ENCODE data around the gene UBE4B. TPM values are rescaled to one million over a fixed set of nuclear protein-coding genes. Genes with fewer than 3 reads are reported as not detected.
A peak's percentile ranks its signal among the peaks of the same experiment; 100 is the strongest.
"Not testable (repeated sequence)": the region's sequence is repeated elsewhere in the genome, so short reads cannot be mapped to it uniquely, and the experiment has no call there.

UBE4B gene
- total RNA-seq, 1 donor from 2014 or later: 63.7 TPM

DNA sequence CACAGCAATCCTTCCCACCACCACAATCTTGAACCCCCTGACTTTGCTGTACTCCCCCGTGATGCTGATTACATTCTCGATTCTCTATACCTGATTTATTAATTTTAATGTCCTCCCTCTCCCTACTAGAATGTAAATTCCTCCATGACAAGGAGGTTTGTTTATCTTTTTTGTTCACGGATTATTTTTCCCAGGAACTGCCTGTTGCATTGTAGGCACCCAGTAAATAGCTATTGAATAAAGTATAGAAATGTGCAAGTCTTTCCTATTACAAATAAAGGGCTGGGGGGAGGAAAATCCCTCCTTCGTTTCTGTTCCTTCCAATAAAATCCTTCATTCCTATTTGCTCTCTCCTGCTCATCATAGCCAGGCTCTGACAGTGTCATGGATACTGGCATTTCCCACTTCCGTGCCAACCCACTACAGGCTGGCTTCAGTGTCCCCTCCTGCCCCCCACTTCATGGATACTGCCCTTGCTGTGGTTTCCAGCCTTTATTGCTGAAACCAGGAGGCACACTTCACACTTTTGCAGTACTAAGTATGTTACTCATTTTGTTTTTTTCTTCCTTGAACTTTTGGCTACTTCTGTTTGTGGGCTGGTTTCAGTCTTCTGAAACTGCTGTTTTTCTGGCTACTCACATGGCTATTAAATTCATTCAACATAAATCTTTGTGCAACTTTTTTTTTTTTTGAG is 185.1 kb downstream of the UBE4B start:
- no peak for DNase-seq (ENCODE audit: low spot score in 2 of 2, unreplicated experiment in 2 of 2)
- TF ChIP-seq, protein P1, sequence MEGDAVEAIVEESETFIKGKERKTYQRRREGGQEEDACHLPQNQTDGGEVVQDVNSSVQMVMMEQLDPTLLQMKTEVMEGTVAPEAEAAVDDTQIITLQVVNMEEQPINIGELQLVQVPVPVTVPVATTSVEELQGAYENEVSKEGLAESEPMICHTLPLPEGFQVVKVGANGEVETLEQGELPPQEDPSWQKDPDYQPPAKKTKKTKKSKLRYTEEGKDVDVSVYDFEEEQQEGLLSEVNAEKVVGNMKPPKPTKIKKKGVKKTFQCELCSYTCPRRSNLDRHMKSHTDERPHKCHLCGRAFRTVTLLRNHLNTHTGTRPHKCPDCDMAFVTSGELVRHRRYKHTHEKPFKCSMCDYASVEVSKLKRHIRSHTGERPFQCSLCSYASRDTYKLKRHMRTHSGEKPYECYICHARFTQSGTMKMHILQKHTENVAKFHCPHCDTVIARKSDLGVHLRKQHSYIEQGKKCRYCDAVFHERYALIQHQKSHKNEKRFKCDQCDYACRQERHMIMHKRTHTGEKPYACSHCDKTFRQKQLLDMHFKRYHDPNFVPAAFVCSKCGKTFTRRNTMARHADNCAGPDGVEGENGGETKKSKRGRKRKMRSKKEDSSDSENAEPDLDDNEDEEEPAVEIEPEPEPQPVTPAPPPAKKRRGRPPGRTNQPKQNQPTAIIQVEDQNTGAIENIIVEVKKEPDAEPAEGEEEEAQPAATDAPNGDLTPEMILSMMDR (IDR thresholded peaks at IDR 0.05; ENCODE audit: unreplicated experiment): no peak
- Mint-ChIP-seq H3K27me3 (ENCODE audit: low read depth) (no peaks in the 10 kb centered on the region), H3K4me3 (no peak overlapping the region), H3K9me3 (no peaks in the 10 kb centered on the region), H3K36me3 (no peaks in the 10 kb centered on the region), H3K4me1 (peaks cover 30% of the 10 kb centered on the region), H3K27ac (peak overlapping the region; percentile 78)

DNA sequence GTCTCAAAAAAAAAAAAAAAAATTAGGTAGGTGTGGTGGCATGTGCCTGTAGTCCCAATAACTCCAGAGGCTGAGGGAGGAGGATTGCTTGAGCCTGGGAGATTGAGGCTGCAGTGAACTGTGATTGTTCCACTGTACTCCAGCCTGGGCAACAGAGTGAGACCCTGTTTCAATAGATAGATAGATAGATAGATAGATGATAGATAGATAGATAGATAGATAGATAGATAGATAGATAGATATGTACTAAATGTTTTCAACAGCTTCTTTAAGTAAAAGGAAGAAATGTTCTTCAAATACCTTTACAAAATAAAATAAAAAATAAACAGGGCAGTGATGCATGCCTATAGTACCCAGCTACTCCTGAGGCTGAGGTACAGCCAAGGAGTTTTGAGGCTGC is 187.4 kb downstream of the UBE4B start:
- TF ChIP-seq, protein P1 (IDR thresholded peaks at IDR 0.05; ENCODE audit: unreplicated experiment): no peak
- Mint-ChIP-seq H3K9me3 (no peaks in the 10 kb centered on the region), H3K4me1 (peaks cover 19% of the 10 kb centered on the region), H3K4me3 (no peak overlapping the region), H3K36me3 (peaks cover 3% of the 10 kb centered on the region), H3K27ac (no peak overlapping the region), H3K27me3 (ENCODE audit: low read depth) (no peaks in the 10 kb centered on the region)
- DNase-seq (ENCODE audit: low spot score in 2 of 2, unreplicated experiment in 2 of 2): no peak

DNA sequence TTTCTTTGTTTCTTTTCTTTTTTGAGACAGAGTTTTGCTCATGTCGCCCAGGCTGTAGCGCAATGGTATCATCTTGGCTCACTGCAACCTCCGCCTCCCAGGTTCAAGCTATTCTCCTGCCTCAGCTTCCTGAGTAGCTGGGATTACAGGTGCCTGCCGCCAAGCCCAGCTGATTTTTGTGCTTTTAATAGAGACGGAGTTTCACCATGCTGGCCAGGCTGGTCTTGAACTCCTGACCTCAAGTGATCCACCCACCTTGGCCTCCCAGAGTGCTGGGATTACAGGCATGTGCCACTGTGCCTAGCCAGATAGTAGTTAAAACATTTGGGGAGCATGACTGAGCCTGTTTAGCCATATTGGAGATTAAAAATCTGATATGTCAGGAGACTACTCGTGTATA is 187.9 kb downstream of the UBE4B start:
- not testable (repeated sequence) for H3K4me3 Mint-ChIP-seq; DNase-seq (ENCODE audit: low spot score in 2 of 2, unreplicated experiment in 2 of 2)

DNA sequence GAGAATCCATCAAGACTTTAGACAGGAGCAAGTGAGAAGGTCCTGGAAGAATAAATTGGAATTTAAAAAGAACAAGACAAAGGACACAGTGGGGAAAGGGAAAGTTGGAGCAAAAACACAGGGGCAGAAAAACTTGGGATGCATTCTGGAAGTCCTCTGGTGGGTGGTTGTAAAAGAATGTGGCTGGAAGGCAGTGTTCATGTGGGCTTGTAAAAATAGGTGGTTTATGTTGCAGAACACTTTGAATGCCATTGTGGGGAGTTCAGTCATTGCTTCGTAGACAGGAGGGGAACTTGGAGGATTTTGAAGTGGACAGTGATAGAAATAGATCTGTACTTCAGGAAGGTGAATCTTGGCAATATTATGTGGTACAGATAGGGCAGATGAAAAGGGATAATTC is 192.8 kb downstream of the UBE4B start:
- Mint-ChIP-seq H3K27me3 (ENCODE audit: low read depth) (no peaks in the 10 kb centered on the region), H3K36me3 (peaks cover 6% of the 10 kb centered on the region), H3K4me1 (peaks cover 8% of the 10 kb centered on the region), H3K9me3 (peaks cover 4% of the 10 kb centered on the region), H3K27ac (no peak overlapping the region), H3K4me3 (no peak overlapping the region)
- TF ChIP-seq, protein P1 (IDR thresholded peaks at IDR 0.05; ENCODE audit: unreplicated experiment): no peak
- DNase-seq (ENCODE audit: low spot score in 2 of 2, unreplicated experiment in 2 of 2): no peak

More for the DNA sequence above, 187.9 kb downstream of the UBE4B start:
- not testable (repeated sequence) for H3K9me3 Mint-ChIP-seq; H3K27me3 Mint-ChIP-seq (ENCODE audit: low read depth); H3K27ac Mint-ChIP-seq; H3K36me3 Mint-ChIP-seq
- H3K4me1 Mint-ChIP-seq: peaks cover 19% of the 10 kb centered on the region

DNA sequence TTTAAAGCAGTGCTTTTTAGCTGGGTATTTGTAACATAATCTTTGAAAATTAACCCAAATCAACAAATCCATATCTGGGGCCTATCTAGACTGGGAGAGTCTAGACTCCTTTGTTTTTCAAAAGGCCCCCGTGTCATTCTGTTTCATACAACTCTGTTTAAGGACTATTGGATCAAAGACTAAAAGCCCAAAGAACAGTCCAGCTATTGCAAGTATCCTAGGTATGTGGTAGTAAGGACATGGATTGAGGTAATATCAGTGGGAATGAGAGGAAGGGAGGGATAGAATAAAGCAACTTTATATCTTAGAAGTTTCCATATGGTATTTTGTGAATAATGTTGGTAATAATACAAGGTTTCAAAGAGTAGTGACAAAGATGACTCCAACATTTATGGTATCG is 195.8 kb downstream of the UBE4B start:
- no peaks in the 10 kb centered on the region for H3K27me3 Mint-ChIP-seq (ENCODE audit: low read depth)
- peaks cover 16% of the 10 kb centered on the region for H3K4me1 Mint-ChIP-seq
- no peak for DNase-seq (ENCODE audit: low spot score in 2 of 2, unreplicated experiment in 2 of 2)
- H3K4me3 Mint-ChIP-seq: no peak overlapping the region
- H3K36me3 Mint-ChIP-seq: peaks cover 3% of the 10 kb centered on the region
- H3K27ac Mint-ChIP-seq: peak overlapping the region; percentile 12
- H3K9me3 Mint-ChIP-seq: peaks cover 4% of the 10 kb centered on the region
- TF ChIP-seq, protein P1 (IDR thresholded peaks at IDR 0.05; ENCODE audit: unreplicated experiment): no peak

DNA sequence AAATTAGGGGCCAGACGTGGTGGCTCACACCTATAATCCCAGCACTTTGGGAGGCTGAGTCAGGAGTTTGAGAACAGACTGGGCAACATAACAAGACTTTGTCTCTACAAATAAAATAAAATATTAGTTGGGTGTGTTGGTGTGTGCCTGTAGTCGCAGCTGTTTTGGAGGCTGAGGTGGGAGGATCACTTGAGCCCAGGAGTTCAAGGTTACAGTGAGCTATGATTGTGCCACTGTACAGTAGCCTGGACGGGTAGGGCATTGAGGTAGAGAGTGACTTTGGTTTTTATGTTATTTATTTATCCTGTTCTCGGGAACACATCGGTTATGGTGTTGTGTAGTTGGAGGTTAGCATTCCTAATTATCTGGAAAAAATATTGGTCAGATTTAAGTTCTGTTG is 197.1 kb downstream of the UBE4B start:
- no peak for DNase-seq (ENCODE audit: low spot score in 2 of 2, unreplicated experiment in 2 of 2)
- H3K4me3 Mint-ChIP-seq: no peak overlapping the region
- H3K9me3 Mint-ChIP-seq: peaks cover 4% of the 10 kb centered on the region
- H3K27me3 Mint-ChIP-seq (ENCODE audit: low read depth): no peaks in the 10 kb centered on the region
- peaks cover 3% of the 10 kb centered on the region for H3K36me3 Mint-ChIP-seq
- peak overlapping the region; percentile 30 for H3K27ac Mint-ChIP-seq
- TF ChIP-seq, protein P1 (IDR thresholded peaks at IDR 0.05; ENCODE audit: unreplicated experiment): no peak
- peaks cover 16% of the 10 kb centered on the region for H3K4me1 Mint-ChIP-seq

Small RNA genes lying within 50 kb of the gene (microRNA-seq; reads per million reads assigned to microRNA genes)
- not detected for gene MIR1273D

Other genes with a start within 250 kb of the UBE4B start
- 125 to 127 TPM (median 127 TPM) in 3 replicates for gene CLSTN1, start 209.0 kb upstream of the UBE4B start, total RNA-seq
- 49.7 to 52.6 TPM (median 51.5 TPM) in 3 replicates for gene CTNNBIP1, start 122.7 kb upstream of the UBE4B start, total RNA-seq
- gene LZIC, start 89.6 kb upstream of the UBE4B start, total RNA-seq: 34.9 to 36.6 TPM (median 35.1 TPM) in 3 replicates
- gene NMNAT1, start 89.5 kb upstream of the UBE4B start, total RNA-seq: 9.7 to 11.3 TPM (median 11.3 TPM) in 3 replicates
- gene RBP7, start 35.7 kb upstream of the UBE4B start, total RNA-seq: 1.3 to 2.3 TPM (median 2.2 TPM) in 3 replicates
- 65.7 to 67.7 TPM (median 66.1 TPM) in 3 replicates for gene KIF1B, start 177.6 kb downstream of the UBE4B start, total RNA-seq